IMR-90 (cell line): ENCODE results near the gene CYGB. TPM values are rescaled to one million over a fixed set of nuclear protein-coding genes. Genes with fewer than 3 reads are reported as not detected.

Source experiments
- MAFK ChIP-seq: IDR thresholded peaks from 2 replicates; pipeline ENCODE4 v1.6.1; 2012; ENCODE audit warnings: low read depth, low read length, improper control_type of control experiment
- MXI1 ChIP-seq: IDR thresholded peaks from 2 replicates; pipeline ENCODE4 v1.6.1; 2012; ENCODE audit warnings: low read depth, mild to moderate bottlenecking, low read length, moderate library complexity, borderline replicate concordance
- RFX5 ChIP-seq: IDR thresholded peaks from 2 replicates; pipeline ENCODE4 v1.8.0; 2012; ENCODE audit warnings: low read depth, mild to moderate bottlenecking, low read length, moderate library complexity
- SMC3 ChIP-seq: fragments of 150-350 bp; IDR thresholded peaks from 2 replicates; pipeline ENCODE4 v1.6.1; 2016; ENCODE audit warnings: low read depth, mild to moderate bottlenecking, antibody characterized with exemption, low read length, moderate library complexity
- polyA plus RNA-seq, 3 experiments: library from polyadenylated mRNA; depleted of rRNA; stranded (reverse); fragments of >200 nt; gene quantifications; 2 replicates each; pipeline ENCODE4 v1.2.3, GENCODE V29; 2012; ENCODE audit warnings: low replicate concordance in 1 of 3
- total RNA-seq: library from RNA; depleted of rRNA; stranded (reverse); fragments of >200 nt; gene quantifications from 2 replicates; pipeline ENCODE4 v1.2.3, GENCODE V29; 2012

Gene CYGB
- total and polyA plus RNA-seq, 2 of the 4 experiments (the other 2 are of a cell fraction), result 1.3 to 2.9 TPM

DNA sequence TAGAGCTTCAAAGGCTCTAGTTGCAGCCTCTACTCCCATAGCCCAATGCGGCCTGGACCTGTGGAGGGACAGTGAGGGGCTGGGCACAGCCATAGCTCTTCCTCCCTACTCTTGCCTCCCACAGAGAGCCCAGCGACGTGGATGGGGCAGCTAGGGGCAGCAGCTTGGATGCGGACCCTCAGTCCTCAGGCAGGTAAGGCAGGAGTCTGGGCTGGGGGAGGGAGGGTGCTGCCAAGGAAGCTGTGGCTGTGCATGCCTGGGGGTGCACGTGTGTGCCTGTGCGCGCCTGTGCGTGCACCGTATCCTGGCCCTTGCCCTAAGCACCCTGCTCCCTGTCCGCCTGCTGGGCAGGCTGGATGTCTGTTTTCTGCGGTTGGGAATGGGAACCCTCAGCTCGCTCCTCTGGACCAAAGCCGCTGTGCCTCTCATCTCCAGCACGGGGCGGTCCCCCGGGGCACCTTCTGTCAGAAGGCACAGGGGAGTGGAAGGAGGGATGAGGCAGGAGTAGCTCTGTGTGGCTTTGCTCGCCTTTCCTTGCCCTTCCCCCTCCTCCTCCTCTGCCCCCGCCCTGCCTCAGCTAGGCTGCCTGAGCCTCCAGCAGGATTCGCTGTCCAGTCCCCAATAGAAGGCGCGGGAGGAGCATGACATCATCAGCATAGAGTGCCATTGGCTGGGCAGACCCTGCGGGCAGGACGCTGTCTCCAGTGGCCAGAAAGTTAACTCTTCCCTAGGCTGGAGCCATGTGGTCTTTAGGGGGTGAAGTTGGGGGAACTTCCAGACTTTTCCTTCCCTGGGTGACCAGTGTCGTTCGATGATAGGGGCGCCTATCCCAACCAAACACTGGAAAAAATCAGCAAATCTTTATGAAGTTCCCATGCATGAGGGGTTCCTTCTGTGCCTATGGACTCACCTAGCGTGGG, 3.1 kb upstream of the CYGB start (continued):
- TF ChIP-seq SMC3 (no peak; the same call in 1 of the 2 replicates), MAFK (no peak), MXI1 (peak; percentile 60; the same call in 1 of the 2 replicates), RFX5 (peak; percentile 46; the same call in 1 of the 2 replicates)
